SIG-M5 (cell line): ENCODE measurements around the gene APBA1.

Experiments used
- DNase-seq: peaks from one replicate; lab custom pipeline; 2025; lab: John Stamatoyannopoulos, UW

The APBA1 gene

DNA sequence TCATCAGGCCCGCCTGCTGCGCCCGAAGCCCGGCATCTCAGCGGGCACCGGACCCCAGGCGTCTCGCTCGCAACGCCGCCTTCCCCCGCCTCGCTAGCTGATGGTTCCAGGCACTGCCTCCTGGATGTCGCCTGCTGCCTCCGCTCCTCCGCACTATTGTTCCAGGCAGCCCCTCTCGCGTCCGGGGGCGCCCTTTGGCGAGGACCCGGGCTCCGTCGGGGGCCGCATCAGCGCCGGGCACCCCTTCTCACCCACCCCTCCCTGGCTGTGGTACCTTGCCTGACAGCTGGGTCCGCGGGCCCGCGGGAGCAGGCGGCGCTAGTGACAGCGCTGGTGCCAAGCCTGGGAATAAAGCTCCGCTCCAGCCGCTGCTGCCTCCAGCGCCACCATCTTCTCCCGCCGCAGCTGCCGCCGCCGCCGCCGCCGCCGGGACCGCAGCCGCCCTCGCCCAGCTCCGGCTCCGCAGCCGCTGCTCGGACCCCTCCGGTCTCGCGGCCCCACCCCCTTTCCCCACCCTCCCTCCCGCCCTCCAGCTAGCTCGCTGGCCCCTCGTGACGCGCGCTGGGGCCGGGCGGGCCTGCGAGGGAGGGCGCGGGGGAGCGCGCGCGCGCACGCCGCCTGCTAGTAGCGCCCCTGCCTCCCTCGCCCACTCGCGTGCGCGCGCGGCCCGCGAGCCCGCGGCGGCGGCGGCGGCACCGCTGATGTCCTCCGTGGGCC, at the start of gene APBA1:
Gene APBA1, minus strand, starts transcription at position 493 of the 717 bp plus-strand sequence.
- no peak for DNase-seq

- DNase-seq, result no peak
These were observed 47.8 kb upstream of the APBA1 start for GRCh38 chr9:69719983-69720382.

DNA sequence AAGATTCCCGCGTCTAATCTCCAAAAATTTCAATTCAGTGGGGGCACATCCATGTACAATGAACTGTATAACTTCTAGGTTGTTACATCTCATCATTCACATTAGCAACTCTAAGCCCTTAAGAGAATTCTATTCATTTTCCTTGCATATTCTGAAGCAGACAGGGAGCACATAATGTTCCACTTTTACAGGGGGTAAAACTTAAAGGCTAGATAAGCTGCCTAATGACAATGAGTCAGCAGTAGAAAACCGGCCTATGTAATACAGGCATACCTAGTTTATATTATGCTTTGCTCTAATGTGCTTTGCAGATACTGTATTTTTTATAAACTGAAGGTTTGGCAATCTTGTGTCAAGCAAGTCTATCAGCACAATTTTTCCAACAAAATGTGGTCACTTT, 47.2 kb upstream of the APBA1 start:
- no peak for DNase-seq

DNA sequence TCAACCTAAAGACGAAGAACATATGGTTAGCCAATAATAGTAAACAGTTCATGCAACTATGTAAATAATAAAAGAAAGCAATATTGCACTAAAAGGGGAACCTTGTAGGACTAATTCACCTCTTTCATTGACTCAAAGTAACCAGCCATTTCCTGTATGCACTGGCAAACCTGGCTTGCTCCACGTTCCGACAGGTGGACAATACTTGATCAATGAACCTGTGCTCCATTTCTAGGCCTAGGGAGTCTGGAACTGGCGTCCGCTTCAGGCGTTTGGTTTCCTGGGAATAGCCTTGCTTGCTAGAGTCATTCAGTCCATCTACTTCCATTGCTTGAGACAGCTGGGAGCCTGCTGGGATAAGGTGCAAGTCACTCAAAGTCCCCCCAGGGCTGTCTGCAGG, 46.0 kb upstream of the APBA1 start:
- no peak for DNase-seq

GRCh38 chr9:69715825-69716224, 43.7 kb upstream of the APBA1 start:
- no peak for DNase-seq

DNA sequence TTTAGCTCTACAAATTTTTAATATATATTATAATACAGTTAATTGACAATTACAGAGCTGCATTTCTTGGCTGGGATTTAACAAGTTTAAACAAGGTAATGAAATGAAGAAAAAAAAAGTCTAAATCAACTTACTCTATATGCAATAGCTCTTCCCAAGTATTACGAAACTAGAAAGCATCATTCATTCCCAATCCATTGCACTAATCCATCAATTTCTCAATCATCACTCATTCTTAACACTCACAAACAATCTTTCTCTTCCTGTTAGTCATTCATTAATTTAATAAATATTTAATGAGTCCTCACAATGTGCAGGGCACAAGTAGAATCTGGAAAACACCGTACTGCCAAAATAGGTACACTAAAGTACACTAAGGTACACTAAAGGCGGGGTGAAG, 42.9 kb upstream of the APBA1 start:
- no peak for DNase-seq

DNA sequence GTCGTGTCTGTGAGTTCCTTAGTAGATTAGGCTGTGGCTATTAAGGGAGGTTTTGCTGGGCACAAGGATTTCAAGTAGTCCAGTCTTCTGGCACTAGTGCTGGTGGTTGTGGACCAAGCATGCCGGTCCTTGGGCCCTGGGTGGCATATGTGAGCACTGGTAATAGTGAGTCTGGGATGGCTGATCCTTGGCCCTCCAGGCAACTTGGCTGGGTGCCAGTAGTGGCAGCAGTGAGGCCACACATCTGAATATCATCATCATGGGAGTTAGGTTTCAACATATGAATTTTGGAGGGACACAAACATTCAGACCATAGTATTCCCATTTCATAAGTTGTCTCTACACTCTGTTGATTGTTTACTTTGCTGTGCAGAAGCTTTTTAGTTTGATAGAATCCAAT, 25.3 kb upstream of the APBA1 start:
- DNase-seq, result no peak

- no peak for DNase-seq
These were observed 24.6 kb upstream of the APBA1 start for GRCh38 chr9:69696802-69697201.

GRCh38 chr9:69689991-69690538, 17.9 kb upstream of the APBA1 start:
- no peak for DNase-seq

GRCh38 chr9:69683927-69684326, 11.8 kb upstream of the APBA1 start:
- DNase-seq, result no peak

- no peak for DNase-seq
These were observed 6.8 kb upstream of the APBA1 start for GRCh38 chr9:69678843-69679538.

DNA sequence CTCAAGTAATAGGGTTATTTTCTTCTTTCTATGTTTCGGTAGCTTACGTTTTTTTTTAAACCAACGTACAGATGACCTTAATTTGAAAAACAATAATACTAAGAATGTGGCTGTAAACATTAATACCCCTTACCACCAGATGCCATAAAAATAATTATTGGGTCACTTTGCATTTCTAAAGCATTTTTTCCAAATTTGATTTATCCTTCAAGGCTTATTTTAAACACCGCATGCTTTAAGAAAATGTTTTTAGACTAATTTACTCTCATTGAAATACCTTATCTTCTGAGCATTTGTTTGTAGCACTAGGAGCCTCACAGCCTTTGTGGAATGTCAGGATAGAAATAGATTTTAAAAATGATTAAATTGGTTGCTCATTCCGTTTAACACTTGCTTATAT, 5.8 kb upstream of the APBA1 start:
- DNase-seq, result no peak

- no peak for DNase-seq
These were observed 3.4 kb upstream of the APBA1 start for GRCh38 chr9:69675563-69675962.

DNA sequence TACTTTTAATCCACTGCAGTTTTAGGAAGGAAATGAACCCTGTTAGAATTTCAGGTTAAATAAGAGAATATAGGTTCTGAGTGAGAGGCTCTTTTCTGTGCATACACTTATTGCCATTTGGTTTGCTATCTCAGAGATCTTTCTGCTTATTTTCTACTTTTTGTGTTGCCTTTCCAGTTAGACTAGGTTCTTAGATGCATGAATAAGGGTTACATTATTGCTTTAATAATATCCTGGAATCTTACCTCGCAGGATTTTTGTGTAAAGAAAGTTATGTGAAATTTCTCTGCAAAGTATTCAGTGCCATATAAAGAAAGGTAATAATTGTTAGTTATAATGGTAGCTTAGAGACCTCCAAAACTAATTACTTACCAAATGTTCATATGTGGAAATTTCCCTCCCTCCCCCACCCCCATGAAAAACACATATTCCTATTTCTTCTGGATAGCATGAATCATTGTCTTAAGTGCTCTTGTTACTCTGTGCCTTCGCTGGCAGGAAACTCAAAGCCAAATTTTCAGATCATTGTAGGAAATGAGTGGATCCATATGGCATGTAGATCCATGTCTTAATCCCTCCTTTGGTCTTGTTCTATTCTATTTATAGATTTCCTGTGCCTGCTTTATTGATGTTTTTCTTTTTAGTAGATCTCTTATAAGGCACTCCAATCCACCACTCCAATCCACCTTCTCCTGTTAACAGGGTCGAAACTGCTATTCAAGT, 2.7 kb upstream of the APBA1 start:
- no peak for DNase-seq

GRCh38 chr9:69674112-69674685, 2.0 kb upstream of the APBA1 start:
- DNase-seq, result no peak

DNA sequence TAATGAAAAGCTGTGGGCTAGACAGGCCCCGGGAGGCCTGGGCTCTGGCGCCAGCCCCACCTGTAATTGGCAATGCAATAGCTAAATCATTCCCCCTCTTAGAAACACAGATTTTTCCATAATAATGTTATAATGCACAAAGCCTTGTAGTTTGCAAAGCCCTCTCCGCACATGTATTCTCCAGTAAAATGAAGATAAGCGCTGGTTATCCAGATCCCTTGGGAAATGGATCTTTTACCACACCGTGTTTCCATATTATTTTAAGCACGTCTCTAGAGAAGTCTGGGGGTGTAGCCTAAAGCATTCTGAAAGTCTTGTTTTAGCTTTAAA, 1.1 kb upstream of the APBA1 start:
- no peak for DNase-seq

GRCh38 chr9:69672596-69673310, 582 bp upstream of the APBA1 start:
- DNase-seq, result no peak

DNA sequence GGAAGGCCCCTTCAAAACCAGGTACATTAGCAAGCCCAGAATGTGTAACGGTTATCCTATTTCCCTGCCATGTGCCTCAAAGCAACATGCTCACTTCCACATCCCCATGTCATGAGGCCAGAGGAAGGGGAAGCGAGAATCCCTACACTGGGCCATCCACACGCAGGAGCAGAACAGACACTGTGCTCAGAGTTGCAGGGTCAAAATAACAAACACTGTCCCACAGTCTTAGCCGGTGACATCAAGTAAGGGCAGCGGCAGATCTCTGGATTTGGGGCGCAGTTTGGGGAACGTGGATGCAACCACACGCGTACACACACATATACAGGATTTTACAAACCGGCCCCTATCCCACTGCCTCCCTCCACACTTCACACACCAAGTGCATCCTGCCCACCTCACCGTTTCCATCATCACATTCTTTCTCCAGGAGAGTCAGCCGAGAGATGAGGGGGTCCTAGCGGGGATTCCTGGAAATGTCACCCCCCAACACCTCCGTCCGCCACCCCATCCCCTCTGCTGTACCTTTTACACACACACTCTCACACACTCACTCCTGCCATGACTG, 776 bp downstream of the APBA1 start:
- no peak for DNase-seq

- DNase-seq, result no peak
These were observed 4.9 kb downstream of the APBA1 start for GRCh38 chr9:69667306-69667705.

DNA sequence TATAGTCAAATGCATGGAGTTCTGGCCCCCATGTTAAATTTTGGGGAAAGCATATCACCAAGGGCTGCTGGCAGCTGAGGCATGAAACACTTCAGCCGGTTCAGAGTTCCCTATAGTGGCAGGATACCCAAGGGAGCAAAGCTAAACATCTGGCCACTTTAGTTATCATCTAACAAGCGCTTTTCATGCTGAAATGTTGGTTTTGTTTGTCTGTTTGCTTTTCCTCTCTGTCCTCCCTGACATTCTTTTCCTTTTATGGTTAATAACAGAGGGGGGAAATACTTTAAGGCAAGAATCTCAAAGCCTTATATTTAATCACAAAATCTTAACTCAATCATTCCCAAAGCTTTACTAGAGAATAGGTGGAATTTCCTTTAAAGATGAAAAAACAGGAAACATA, 11.9 kb downstream of the APBA1 start:
- DNase-seq, result no peak

GRCh38 chr9:69658987-69659675, 13.0 kb downstream of the APBA1 start:
- DNase-seq, result no peak
